PC-3 (cell line): Measurements from ENCODE around the gene PLA2G4B. TPM values are rescaled to one million over a fixed set of nuclear protein-coding genes. Genes with fewer than 3 reads are reported as not detected.

Experiments used
- ATAC-seq: fragments of 200-7000 bp; cut with Tn5 transposase; 2 replicates; pipeline ENCODE4 v1.9.1; 2020; ENCODE audit warnings: mild to moderate bottlenecking, moderate library complexity
- BruUV-seq: library from RNA; stranded (reverse); fragments of 400-500 nt; replicated peaks from 2 replicates; lab custom pipeline; 2021; lab: Mats Ljungman, UMichigan
- CTCF ChIA-PET: fragments of 300-600 bp; sonication (Branson Sonifier 250); formaldehyde crosslinking; loops from one replicate; lab custom pipeline; 2022; ENCODE audit warnings: antibody characterized with exemption; lab: Charles Lee
- POLR2A ChIA-PET: fragments of 300-600 bp; sonication (Branson Sonifier 250); formaldehyde crosslinking; loops from one replicate; lab custom pipeline; 2022; ENCODE audit warnings: antibody characterized with exemption; ENCODE audit not compliant: unreplicated experiment; lab: Charles Lee
- DNase-seq: peaks from one replicate; pipeline ENCODE4 v3.0.0-alpha.2; 2015
- H2AFZ ChIP-seq: fragments of 300-600 bp; sonication (generic); 2 replicates; pipeline ENCODE4 v1.6.0; 2016; ENCODE audit warnings: antibody characterized with exemption, low read length
- H3F3A ChIP-seq: fragments of 300-600 bp; sonication (generic); one replicate; pipeline ENCODE4 v1.6.0; 2017; ENCODE audit warnings: antibody characterized with exemption, low read length, control low read depth, mild to moderate bottlenecking; ENCODE audit not compliant: unreplicated experiment
- H3K27ac ChIP-seq: fragments of 300-600 bp; sonication (generic); 2 replicates; pipeline ENCODE4 v1.5.1; 2016; ENCODE audit warnings: mild to moderate bottlenecking, low read length
- H3K27me3 ChIP-seq: fragments of 300-600 bp; sonication (generic); 2 replicates; pipeline ENCODE4 v1.6.1; 2016; ENCODE audit warnings: low read length, mixed read lengths
- H3K36me3 ChIP-seq: fragments of 300-600 bp; sonication (generic); 2 replicates; pipeline ENCODE4 v1.6.1; 2016; ENCODE audit warnings: low read depth, mixed run types, low read length, mixed read lengths
- H3K4me1 ChIP-seq: fragments of 300-600 bp; sonication (generic); 2 replicates; pipeline ENCODE4 v1.5.1; 2016; ENCODE audit warnings: low read length; ENCODE audit not compliant: insufficient read depth
- H3K4me2 ChIP-seq: fragments of 300-600 bp; sonication (generic); 2 replicates; pipeline ENCODE4 v1.6.0; 2016; ENCODE audit warnings: low read length
- H3K4me3 ChIP-seq: fragments of 300-600 bp; sonication (generic); 2 replicates; pipeline ENCODE4 v1.5.1; 2016; ENCODE audit warnings: mild to moderate bottlenecking, low read length, mixed read lengths
- H3K79me2 ChIP-seq: fragments of 300-600 bp; sonication (generic); 2 replicates; pipeline ENCODE4 v1.6.1; 2017; ENCODE audit warnings: low read length, mixed read lengths
- H3K9ac ChIP-seq: fragments of 300-600 bp; sonication (generic); 2 replicates; pipeline ENCODE4 v1.6.0; 2016; ENCODE audit warnings: mild to moderate bottlenecking, low read length
- H3K9me2 ChIP-seq: fragments of 300-600 bp; sonication (generic); replicated peaks from 2 replicates; pipeline ENCODE4 v1.6.1; 2016; ENCODE audit warnings: mixed run types, low read length, mixed read lengths
- H3K9me3 ChIP-seq: fragments of 300-600 bp; sonication (generic); 2 replicates; pipeline ENCODE4 v1.6.1; 2016; ENCODE audit warnings: low read length, mixed read lengths
- H4K20me1 ChIP-seq: fragments of 300-600 bp; sonication (generic); 2 replicates; pipeline ENCODE4 v1.6.1; 2016; ENCODE audit warnings: low read length, mixed read lengths
- CTCF ChIP-seq: fragments of 300-600 bp; sonication (generic); conservative IDR thresholded peaks from 2 replicates; pipeline ENCODE4 v1.5.1; 2017; ENCODE audit warnings: antibody characterized with exemption, low read depth, mild to moderate bottlenecking, low read length
- EZH2 ChIP-seq: fragments of 300-600 bp; sonication (generic); IDR thresholded peaks from one replicate; pipeline ENCODE4 v1.6.1; 2017; ENCODE audit warnings: antibody characterized with exemption, mild to moderate bottlenecking, low read length; ENCODE audit not compliant: unreplicated experiment
- EZH2phosphoT487 ChIP-seq: fragments of 300-600 bp; sonication (generic); IDR thresholded peaks from 2 replicates; pipeline ENCODE4 v1.6.1; 2018; ENCODE audit warnings: mild to moderate bottlenecking, antibody characterized with exemption, low read length, borderline replicate concordance
- intact Hi-C: fragments of 100-400 bp; cut with micrococcal nuclease; formaldehyde crosslinking; loops from 2 replicates; pipeline ENCODE4 v1.9.0; 2023
- total RNA-seq: library from RNA; depleted of rRNA; stranded (reverse); fragments of >200 nt; gene quantifications from 2 replicates; pipeline ENCODE4 v1.2.3, GENCODE V29; 2014

PLA2G4B gene
- total RNA-seq, 1 experiment from 2014 or later, result 12.2 TPM

GRCh38 chr15:41836073-41836472 lies 2.6 kb upstream of the PLA2G4B start:
- ChIA-PET CTCF (no interaction called here), POLR2A (no interaction called here)
- Histone ChIP-seq H3K36me3 (no peaks in the 10 kb centered on the region), H3K4me1 (peaks cover 33% of the 10 kb centered on the region), H2AFZ (no peak overlapping the region), H3K27me3 (no peaks in the 10 kb centered on the region), H3K4me2 (no peak overlapping the region), H3K9me2 (no peaks in the 10 kb centered on the region), H3K79me2 (peaks cover 10% of the 10 kb centered on the region; the same call in 1 of the 2 replicates), H3K9ac (no peak overlapping the region), H3F3A (no peaks in the 10 kb centered on the region), H3K27ac (no peak overlapping the region), H4K20me1 (no peaks in the 10 kb centered on the region), H3K9me3 (no peaks in the 10 kb centered on the region), H3K4me3 (no peak overlapping the region)
- intact Hi-C loops, result no loop called here
- ATAC-seq (no peak), DNase-seq (no peak)
- no TSS peak for BruUV-seq
- TF ChIP-seq EZH2phosphoT487 (no peak), CTCF (no peak)

GRCh38 chr15:41836713-41837454 lies 1.8 kb upstream of the PLA2G4B start:
- Histone ChIP-seq H2AFZ (no peak overlapping the region), H3K79me2 (peaks cover 10% of the 10 kb centered on the region; the same call in 1 of the 2 replicates), H3K4me2 (no peak overlapping the region), H3K36me3 (no peaks in the 10 kb centered on the region), H3F3A (no peaks in the 10 kb centered on the region), H3K27me3 (no peaks in the 10 kb centered on the region), H3K9me3 (no peaks in the 10 kb centered on the region), H3K9ac (no peak overlapping the region), H3K4me1 (peaks cover 33% of the 10 kb centered on the region), H3K9me2 (no peaks in the 10 kb centered on the region), H3K4me3 (no peak overlapping the region), H3K27ac (no peak overlapping the region), H4K20me1 (no peaks in the 10 kb centered on the region)
- ATAC-seq (no peak), DNase-seq (no peak)
- no peak for TF ChIP-seq EZH2phosphoT487
- no peak for TF ChIP-seq EZH2
- no peak for TF ChIP-seq CTCF
- POLR2A ChIA-PET, result no interaction called here
- CTCF ChIA-PET, result no interaction called here
- BruUV-seq, result no TSS peak
- intact Hi-C loops, result no loop called here

GRCh38 chr15:41839781-41840491 lies 1.3 kb downstream of the PLA2G4B start:
- TF ChIP-seq EZH2, result no peak
- TF ChIP-seq EZH2phosphoT487, result no peak
- no peak for TF ChIP-seq CTCF
- Histone ChIP-seq H3K4me1 (peaks cover 17% of the 10 kb centered on the region), H3K36me3 (no peaks in the 10 kb centered on the region), H3K27me3 (no peaks in the 10 kb centered on the region), H4K20me1 (no peaks in the 10 kb centered on the region), H2AFZ (no peak overlapping the region), H3F3A (no peaks in the 10 kb centered on the region), H3K9me3 (no peaks in the 10 kb centered on the region), H3K9ac (no peak overlapping the region), H3K4me2 (no peak overlapping the region), H3K4me3 (no peak overlapping the region), H3K9me2 (no peaks in the 10 kb centered on the region), H3K79me2 (no peaks in the 10 kb centered on the region), H3K27ac (no peak overlapping the region)
- intact Hi-C loops, result no loop called here
- ChIA-PET CTCF (no interaction called here), POLR2A (no interaction called here)
- no TSS peak for BruUV-seq
- no peak for ATAC-seq
- DNase-seq, result no peak
